OCI-LY7 (cell line): ENCODE data around the gene SLC66A1.
A peak's percentile ranks its signal among the peaks of the same experiment; 100 is the strongest.

Source experiments
- CTCF ChIP-seq: fragments of 200-600 bp; sonication (generic); conservative IDR thresholded peaks from 2 replicates; pipeline ENCODE4 v1.5.1; 2014; ENCODE audit warnings: mild to moderate bottlenecking, antibody characterized with exemption, low read length, moderate library complexity, mixed read lengths
- EZH2phosphoT487 ChIP-seq: fragments of 200-600 bp; sonication (generic); IDR thresholded peaks from 2 replicates; pipeline ENCODE4 v1.6.1; 2018; ENCODE audit warnings: low read depth, borderline replicate concordance, mild to moderate bottlenecking, mixed run types, antibody characterized with exemption, low read length, moderate library complexity, mixed read lengths

- TF ChIP-seq CTCF (peak; percentile 87), EZH2phosphoT487 (no peak)
Observed at GRCh38 chr1:19344372-19344810, 32.3 kb downstream of the SLC66A1 start.
